GM12801 (cell line): ENCODE measurements around the gene RANBP17.

Experiments used
- CTCF ChIP-seq: IDR thresholded peaks from one replicate; pipeline ENCODE4 v1.5.1; 2011; ENCODE audit warnings: control low read depth; ENCODE audit not compliant: insufficient read length; ENCODE audit errors: extremely low read depth

The RANBP17 gene

GRCh38 chr5:171242521-171242920 is 380.7 kb downstream of the RANBP17 start:
- no peak for TF ChIP-seq CTCF

- TF ChIP-seq CTCF, result no peak
These were observed 384.4 kb downstream of the RANBP17 start for GRCh38 chr5:171246231-171246630.

- TF ChIP-seq CTCF, result no peak
These were observed 387.6 kb downstream of the RANBP17 start for GRCh38 chr5:171249460-171249859.

- no peak for TF ChIP-seq CTCF
These were observed 388.9 kb downstream of the RANBP17 start for GRCh38 chr5:171250738-171251137.

GRCh38 chr5:171251519-171251918 is 389.7 kb downstream of the RANBP17 start:
- TF ChIP-seq CTCF, result no peak

- no peak for TF ChIP-seq CTCF
These were observed 390.9 kb downstream of the RANBP17 start for GRCh38 chr5:171252674-171253073.

GRCh38 chr5:171258737-171259415 is 397.1 kb downstream of the RANBP17 start:
- TF ChIP-seq CTCF, result no peak
